Transverse colon (tissue), 4 donors: ENCODE measurements around the gene ISG20.

Experiments used
- POLR2AphosphoS5 ChIP-seq, 3 donors: sonication (generic); formaldehyde crosslinking; IDR thresholded peaks; one replicate each; pipeline ENCODE4 v1.6.1; 2016; ENCODE audit warnings: antibody characterized with exemption in 3 of 3
- TF ChIP-seq, protein P1 (sequence below), 5 experiments: fragments of 200-600 bp in 3 of 5; fragments of 450-650 bp in 2 of 5; sonication (generic) in 3 of 5; IDR thresholded peaks; 1 replicate in 2 of 5; 2 replicates in 3 of 5; pipeline ENCODE4 v1.5.1; 2016 to 2017; ENCODE audit warnings: antibody characterized with exemption in 5 of 5, inconsistent platforms in 3 of 5, mild to moderate bottlenecking in 2 of 5, moderate library complexity in 1 of 5

GRCh38 chr15:88616240-88616639 lies 22.6 kb upstream of the ISG20 start:
- TF ChIP-seq, protein P1, sequence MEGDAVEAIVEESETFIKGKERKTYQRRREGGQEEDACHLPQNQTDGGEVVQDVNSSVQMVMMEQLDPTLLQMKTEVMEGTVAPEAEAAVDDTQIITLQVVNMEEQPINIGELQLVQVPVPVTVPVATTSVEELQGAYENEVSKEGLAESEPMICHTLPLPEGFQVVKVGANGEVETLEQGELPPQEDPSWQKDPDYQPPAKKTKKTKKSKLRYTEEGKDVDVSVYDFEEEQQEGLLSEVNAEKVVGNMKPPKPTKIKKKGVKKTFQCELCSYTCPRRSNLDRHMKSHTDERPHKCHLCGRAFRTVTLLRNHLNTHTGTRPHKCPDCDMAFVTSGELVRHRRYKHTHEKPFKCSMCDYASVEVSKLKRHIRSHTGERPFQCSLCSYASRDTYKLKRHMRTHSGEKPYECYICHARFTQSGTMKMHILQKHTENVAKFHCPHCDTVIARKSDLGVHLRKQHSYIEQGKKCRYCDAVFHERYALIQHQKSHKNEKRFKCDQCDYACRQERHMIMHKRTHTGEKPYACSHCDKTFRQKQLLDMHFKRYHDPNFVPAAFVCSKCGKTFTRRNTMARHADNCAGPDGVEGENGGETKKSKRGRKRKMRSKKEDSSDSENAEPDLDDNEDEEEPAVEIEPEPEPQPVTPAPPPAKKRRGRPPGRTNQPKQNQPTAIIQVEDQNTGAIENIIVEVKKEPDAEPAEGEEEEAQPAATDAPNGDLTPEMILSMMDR (IDR thresholded peaks at IDR 0.05) = no peak
- no peak for TF ChIP-seq POLR2AphosphoS5 (IDR thresholded peaks at IDR 0.05)
